HG03571 (cell line): ENCODE data around the gene SESN2.

Experiments used
- ATAC-seq: cut with Tn5 transposase; IDR thresholded peaks from one replicate; pipeline ENCODE4 v1.9.1; 2021; ENCODE audit not compliant: unreplicated experiment

SESN2 gene

DNA sequence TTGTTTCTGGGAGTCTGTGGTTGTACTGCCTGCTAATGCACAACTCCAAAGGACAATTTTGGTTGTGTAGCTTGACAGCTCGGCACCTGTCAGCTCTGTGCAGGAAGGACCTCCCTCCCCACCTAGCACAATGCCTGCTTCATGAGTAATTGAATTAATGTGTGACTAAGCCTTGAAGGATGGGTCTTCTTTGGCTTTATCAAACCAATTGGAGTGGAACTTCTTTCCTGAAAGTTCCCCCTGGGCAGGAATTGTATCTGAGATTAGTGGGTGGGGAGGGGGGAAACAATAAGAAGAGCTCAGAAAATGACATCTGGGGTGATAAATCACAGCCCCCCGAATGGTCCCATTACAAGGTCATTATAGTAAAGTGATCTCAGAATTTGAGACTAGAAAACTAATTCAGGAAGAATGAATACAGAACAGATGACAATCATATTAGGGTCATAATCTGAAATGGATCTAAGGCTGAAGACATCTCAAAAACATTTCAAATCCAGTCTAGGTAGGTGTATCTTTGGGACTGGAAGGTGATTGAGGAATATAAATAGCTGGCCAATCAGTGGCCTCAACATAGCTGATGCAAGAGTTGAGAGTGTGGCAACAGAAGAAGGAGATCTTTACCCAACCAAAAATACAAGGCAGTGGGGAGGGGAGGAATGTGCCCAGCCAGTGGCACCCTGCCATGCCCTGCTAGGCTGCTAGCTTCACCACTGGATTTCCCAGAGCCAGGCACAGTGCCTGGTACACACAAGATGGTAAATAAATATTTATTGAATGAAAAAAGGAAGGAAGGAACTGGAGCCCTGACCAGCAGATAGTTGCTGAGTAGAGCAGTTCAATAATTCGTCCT, 10.1 kb upstream of the SESN2 start:
- ATAC-seq: no peak

DNA sequence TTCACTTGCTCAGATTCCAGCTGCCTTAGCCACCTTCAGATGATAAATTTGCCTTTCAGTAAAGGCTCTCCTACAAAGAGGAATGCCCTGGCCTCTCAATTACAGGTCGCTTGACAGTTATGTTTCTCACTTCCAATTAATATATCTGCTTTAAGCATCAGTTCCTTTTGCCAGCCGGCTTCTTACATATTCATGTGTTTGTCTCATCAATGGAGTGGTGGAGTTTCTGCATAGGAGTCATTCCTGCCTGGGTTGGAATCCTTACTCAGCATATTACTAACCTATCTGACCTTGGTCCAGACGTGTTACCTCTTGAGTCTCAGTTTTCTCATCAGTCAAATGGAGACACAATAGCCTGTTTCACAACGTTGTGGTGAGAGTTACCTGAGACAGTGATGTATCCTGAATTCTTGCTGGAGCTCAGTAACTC, 9.4 kb upstream of the SESN2 start:
- ATAC-seq: no peak

DNA sequence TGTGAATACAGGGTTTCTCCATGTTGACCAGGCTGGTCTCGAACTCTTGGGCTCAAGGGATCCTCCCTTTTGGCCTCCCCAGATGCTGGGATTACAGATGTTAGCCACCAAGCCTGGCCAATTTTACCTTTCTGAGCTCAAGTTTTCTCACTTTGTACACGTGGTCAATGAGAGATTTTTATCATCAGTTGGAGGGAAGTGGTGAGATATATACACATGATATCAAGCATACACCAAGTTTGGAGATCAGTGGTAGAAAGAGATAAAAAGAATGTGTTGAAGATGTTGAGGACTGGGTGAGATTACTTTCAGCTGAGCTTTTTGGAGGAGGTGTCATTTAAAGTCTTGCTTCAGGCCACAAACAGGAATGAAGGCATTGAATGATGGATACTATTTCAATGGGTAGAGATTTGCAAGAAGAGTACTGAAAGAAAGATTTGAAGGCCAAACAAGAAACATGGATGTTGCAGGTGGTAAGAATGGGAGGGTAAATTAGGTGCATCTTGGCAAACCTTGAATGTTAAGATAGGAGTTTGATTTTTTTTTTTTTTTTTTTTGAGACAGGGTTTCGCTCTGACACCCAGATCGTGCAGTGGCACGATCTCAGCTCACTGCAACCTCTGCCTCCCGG, 3.0 kb upstream of the SESN2 start:
- ATAC-seq: no peak

DNA sequence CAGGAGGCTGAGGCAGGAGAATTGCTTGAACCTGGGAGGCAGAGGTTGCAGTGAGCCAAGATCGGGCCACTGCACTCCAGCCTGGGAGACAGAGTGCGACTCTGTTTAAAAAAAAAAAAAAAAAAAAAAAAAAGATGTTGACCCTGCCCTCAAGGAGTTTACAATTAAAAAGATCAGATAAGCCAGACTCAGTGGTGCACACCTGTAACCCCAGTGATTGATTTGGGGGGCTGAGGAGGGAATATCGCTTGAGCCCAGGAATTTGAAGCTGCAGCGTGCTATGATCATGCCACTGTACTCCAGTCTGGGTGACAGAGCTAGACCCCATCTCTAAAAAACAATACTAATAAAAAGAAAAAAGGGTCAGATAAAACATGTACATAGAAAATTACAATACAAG, 1.6 kb upstream of the SESN2 start:
- no peak for ATAC-seq

DNA sequence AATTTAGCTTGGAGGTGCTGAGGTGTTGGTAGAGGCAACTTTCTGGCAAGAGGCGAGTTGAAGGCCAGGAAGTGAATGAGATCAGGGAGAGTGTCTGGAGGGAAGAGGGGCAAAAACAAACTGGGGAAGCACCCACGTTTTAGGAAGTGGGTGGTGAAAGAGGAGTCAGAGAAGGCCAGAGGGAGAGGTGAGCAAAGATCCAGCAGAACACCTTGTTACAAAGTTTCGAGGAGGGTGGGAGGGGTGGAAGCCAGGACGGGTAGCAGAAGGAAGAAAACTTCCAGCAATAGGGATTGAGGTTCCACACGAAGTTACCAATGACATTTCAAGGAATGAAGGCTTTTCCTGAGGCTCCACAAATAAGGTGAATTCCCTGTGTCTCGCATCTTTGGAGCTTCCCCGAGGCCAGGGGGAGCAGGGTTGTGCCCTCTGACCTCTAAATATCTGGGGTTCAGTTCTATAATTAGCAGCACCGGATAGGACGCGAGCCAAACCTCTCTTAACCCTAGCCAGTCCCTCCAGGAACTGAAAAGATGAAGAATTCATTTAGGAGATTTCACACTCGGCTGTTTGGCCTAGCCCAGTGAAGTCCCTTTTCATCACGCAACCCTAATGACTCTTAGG, 578 bp upstream of the SESN2 start:
- ATAC-seq: no peak

DNA sequence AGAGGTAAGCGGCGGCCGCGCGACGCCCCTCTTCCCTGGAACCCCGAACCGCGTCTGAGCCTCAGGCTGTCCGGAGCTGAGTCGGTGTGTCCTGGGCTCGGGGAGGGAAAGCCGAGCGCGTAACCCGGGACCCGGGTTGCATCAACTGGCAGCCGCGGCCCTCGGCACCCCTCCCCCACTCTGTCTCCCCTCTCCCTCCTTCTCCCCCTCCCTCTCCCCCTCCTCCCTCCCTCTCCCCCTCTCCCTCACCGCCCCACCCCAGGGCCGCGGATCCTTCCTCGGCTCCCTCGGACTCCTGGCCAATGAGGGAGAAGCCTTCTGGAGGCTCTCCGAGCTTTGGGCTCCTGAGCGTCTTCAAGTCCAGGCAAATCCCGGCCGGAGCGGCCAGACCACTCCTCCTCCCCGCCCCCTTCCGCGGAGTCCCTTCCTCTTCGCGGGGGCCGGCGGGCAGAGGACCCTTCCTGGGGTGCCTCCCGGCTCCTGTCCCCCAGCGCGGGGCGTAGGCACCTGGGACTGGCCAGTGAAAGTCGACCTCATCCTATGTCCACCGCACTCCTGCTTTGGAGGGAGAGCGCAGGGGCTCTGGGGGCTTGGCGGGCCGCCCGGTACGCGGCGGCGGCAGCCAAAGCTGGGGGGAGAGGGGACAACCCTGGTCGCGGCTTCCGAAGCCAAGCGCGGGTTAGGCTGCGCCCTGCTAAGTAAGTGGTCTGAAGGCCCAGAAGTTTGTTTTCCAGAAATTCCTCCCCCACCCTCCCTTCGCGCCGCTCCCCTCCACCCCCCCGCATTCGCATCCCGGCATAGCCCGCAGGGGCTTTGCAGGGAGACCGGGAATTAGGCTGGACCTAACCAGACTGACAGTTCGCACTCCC, 850 bp downstream of the SESN2 start:
- no peak for ATAC-seq

DNA sequence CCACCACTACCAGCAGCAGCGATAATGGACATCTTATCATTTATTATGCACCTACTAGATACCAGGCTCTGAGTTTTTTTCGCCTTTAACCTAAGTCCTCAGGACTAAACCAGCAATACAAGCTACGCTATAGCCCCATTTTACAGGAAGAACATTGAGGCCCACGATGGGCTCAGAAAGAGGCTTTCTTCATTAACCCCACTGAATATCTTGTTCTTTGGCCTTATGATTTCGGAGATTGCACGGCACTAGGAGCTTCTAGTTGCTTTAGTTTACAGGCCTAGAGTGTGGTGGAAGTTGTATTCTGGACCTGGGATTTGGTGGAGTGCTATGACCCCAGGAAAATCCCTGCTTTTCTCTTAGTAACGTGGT, 1.5 kb downstream of the SESN2 start:
- ATAC-seq: no peak

DNA sequence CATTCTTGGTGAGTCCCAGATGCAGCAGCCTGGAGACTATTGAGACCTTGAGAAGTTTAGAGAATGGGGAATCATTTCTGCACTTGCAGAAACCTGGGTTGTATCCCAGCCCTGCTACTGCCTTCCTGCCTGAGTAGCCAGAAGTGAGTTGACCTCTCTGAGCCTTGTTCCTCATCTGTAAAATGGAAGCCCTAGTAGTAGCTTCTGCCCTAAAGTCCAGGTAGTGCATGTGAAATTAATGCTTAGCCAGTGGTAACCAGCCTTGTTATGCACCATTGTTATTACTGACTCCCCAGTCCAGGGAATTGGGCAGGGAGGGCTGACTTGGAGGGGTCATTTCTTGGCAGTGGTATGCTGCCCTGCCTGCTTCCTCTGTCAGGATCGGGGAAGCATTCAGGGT, 5.6 kb downstream of the SESN2 start:
- no peak for ATAC-seq

DNA sequence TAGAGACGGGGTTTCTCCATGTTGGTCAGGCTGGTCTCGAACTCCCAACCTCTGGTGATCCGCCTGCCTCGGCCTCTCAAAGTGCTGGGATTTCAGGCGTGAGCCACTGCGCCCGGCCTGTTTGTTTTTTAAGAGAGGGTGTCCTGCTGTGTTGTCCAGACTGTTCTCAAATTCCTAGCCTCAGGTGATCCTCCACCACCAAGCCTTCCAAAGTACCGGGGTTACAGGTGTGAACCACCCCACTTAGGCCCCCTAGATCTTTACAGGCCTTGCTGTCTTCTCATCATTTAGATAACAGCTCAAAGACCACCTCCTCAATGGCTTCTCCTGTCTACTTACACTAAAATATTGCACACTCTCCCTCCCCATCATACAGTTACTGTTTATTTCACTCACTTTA, 6.3 kb downstream of the SESN2 start:
- ATAC-seq: no peak

DNA sequence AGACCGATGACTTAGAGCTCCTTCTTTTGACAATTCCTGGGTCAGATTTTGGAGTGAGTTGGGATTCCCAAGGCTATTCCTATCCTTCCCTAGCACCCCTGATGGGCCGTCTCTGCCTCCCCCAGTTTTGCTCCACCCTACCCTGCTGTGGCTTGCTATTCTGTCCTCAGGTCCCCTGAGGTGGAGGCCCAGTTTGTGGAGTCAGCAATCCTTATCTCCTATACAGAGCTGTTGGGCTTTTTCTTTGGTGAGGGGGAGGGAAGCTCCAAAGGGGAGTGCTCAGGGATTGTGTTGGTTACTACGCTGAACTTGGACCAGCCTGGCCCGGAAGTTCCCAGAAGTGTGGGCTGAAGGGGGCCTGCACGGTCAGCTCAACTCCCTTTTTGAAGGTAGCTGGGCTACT, 7.6 kb downstream of the SESN2 start:
- ATAC-seq: no peak

DNA sequence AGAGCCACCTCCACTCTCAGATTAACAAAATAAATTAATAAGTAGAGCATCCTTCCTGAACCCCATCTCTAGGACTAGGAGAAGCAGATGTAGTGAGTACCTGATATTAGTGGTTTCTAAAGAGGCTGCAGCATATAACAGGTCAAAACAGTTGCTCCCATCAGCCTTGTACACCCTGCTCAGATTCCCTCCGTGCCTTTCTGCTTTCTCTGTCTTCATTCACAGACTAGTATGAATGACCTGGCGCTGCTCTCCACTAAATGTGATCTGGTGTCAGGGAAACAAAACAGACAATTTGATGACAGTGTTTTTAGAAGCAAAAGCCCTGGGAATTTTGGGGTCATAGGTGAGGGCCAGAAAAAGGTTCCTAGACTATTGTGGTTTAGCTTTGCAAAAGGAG, 8.3 kb downstream of the SESN2 start:
- no peak for ATAC-seq

DNA sequence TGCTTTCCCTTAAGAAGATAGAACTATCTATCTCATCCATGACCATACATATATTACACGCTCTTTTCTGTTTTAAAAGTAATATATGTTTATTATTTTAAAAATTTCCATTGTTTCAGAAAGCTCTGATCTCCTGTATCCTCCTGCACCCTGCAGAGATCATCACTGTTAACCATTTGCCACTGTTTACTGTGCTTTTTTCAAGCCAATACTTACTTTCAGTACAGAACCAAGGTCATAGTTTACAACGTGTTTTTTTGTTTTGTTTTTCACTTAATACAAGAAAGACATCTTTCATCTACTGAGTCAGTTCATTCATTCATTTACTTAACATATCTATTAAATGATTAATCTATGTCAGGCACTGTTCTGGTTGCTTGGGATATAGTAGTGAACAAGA, 10.2 kb downstream of the SESN2 start:
- no peak for ATAC-seq

DNA sequence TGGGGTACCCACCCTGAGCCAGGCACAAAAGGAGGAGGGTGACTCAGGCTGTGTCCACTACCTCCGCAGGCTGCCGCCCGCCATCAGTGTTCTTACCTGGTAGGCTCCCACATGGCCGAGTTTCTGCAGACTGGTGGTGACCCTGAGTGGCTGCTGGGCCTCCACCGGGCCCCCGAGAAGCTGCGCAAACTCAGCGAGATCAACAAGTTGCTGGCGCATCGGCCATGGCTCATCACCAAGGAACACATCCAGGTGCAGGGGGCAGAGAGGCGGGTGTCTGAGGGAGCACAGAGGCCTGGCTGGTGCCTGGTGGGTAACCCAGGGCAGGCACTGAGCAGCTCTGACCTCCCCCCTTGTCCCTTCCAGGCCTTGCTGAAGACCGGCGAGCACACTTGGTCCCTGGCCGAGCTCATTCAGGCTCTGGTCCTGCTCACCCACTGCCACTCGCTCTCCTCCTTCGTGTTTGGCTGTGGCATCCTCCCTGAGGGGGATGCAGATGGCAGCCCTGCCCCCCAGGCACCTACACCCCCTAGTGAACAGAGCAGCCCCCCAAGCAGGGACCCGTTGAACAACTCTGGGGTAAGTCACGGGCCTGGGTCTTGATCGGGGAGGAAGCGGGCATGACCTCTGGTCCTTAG, 13.0 kb downstream of the SESN2 start:
- no peak for ATAC-seq

DNA sequence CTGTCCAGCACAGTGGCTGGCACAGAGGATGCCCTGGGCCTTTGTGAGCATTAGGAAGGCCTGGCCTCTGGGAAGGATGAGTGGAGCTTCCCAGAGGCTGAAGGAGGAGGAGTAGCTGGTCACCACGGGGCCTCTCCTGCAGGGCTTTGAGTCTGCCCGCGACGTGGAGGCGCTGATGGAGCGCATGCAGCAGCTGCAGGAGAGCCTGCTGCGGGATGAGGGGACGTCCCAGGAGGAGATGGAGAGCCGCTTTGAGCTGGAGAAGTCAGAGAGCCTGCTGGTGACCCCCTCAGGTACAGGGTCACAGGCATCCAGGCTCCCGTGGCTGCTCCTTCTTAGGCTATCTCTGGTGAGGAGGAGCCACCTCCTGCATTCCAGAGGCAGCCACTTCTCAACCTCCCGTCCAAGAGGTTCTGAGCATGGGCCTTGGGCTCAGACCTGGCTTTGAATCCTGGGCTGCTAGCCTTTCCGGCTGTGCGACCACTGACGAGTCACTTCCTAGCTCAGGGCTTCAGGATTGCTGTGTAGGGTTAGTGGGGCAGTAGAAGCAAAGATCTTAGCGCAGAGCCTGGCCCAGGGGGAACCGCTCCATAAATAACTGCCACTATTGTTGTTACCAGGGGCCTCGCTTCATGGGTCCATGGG, 14.0 kb downstream of the SESN2 start:
- no peak for ATAC-seq

DNA sequence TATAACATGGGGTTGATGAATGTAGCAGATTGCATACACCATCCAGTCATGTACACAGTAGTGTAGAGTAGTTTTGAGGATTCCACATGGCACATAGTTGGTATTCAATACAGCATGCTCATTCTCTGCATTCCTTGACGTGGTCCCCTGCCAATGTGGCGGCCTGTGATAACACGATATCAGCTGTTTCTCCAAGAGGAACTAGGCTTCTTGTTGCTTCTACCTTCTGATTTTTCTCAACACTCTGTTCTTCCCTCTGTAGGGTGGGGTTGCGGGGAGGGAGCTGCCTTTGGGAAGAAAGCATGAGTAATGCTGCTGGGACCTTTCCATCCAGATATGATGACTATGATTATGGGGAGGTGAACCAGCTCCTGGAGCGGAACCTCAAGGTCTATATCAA, 19.4 kb downstream of the SESN2 start:
- ATAC-seq: no peak

DNA sequence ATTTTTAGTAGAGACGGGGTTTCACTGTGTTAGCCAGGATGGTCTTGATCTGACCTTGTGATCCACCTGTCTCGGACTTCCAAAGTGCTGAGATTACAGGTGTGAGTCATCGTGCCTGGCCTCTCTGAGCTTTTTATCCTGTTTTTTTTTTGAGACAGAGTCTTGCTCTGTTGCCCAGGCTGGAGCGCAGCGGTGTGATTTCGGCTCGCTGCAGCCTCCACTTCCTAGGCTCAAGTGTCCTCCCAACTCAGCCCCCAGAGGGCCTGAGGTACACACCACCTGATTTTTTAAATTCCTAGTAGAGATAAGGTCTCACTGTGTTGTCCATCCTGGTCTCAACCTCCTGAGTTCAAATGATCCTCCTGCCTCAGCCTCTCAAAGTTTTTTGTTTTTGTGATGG, 20.4 kb downstream of the SESN2 start:
- ATAC-seq: no peak

DNA sequence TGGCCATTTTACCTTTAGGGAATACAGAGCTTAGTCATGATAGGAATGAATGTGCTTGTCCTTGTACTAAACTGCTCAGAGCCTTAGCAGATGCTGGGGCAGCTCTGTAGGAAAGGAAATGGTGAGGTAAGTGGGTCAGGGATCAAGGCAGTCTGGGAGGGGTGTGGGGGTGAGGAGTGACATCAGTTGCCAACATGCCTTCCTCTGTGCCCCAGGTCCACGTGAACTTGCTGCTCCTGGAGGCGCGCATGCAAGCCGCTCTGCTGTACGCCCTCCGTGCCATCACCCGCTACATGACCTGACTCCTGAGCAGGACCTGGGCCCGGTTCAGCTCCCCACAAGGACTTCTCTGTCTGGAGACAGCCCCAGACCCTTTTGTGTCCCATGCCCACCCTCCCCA, 21.2 kb downstream of the SESN2 start:
- no peak for ATAC-seq

DNA sequence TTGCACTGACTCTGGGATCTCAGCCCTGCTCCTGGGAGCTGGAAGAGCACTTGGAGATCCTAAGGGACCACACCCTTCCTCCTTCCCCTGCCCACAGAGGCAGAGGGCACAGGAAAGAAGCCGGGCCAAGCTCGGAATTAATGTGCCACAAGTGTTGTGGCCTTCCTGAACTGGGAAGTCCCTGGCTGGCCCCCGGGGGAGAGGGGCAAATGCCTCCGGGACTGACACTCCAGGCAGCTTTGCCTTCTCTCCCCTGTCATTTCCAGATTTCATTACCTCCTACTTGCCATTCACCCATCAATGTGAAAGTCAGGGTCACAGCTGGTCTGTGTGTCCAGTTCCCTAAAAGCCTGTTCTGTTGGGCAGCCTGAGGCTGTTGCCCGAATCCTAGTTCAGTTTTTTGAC, 21.7 kb downstream of the SESN2 start:
- no peak for ATAC-seq

DNA sequence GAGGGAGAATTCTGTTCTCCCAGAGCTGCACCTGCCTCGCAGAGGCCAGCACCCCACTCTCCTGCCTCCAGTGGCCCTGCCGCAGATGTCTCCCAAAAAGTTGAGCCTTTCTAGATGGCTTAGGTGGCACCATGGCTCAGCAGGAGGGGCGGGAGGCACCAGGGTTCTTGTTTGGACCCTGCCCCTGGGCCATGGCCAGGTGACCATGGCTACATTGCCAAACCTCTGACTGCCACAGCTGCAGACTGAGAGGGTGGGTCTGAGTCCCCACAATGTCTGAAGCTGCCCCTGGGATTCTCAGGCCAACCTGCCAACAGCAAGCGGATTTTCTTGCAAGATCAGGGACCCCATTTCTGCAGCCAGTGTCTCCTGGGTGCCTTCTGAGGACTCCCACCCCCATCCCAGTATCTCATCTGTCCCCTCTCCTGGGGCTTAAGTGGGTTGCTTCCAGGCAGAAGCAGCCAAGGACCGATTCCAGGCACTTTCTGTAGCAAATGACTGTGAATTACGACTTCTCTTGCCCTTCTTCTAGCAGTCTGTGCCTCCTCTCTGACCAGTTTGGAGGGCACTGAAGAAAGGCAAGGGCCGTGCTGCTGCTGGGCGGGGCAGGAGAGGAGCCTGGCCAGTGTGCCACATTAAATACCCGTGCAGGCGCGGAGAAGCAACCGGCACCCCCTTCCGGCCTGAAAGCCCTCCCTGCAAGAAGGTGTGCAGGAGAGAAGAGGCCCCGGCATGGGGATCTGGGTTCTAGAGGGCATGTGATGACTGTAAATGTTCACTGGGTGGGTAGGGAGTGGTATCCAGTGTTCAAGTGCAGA, 22.5 kb downstream of the SESN2 start:
- ATAC-seq: no peak
